Left kidney (tissue), 2 donors: ENCODE data around the gene BMP3. TPM values are rescaled to one million over a fixed set of nuclear protein-coding genes. Genes with fewer than 3 reads are reported as not detected.

Experiments used
- DNase-seq: peaks from one replicate; pipeline ENCODE4 v3.0.0-alpha.2; 2013
- polyA plus RNA-seq: library from polyadenylated mRNA; unstranded; fragments of 120-200 nt; gene quantifications from one replicate; pipeline ENCODE4 v1.2.1, GENCODE V29; 2013; ENCODE audit not compliant: insufficient read length

BMP3 gene
- polyA plus RNA-seq, 1 donor, result 18.7 TPM

DNA sequence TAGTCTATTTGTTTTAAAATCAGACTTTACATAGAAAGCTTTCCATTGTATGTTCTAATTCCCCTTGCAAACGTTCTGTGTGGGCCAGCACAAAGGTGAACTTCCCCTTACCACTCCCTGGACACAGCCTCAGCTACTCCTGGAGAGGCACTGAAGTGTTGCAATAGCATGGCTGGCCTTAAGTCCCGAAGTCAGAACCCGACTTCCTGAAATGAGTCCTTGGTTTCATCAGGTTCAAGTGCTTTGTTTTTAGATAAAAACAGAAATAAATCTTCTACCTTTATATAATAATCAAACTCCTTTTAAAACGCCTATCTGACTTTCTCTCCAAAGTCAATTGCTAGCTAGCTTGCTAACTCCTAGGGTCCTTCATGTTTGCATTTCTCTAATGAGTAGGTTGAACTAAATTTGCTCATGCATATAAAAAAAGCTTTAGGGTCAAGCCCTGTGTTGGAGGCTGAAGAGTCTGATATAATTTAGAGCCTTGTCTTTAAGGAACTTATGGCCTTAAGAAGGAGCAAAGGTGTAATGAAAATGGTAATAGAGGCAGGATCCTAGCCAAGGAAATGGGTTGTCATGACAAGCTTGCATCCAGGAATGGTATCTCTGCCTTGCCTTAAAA is 9.0 kb downstream of the BMP3 start:
- DNase-seq, result no peak

DNA sequence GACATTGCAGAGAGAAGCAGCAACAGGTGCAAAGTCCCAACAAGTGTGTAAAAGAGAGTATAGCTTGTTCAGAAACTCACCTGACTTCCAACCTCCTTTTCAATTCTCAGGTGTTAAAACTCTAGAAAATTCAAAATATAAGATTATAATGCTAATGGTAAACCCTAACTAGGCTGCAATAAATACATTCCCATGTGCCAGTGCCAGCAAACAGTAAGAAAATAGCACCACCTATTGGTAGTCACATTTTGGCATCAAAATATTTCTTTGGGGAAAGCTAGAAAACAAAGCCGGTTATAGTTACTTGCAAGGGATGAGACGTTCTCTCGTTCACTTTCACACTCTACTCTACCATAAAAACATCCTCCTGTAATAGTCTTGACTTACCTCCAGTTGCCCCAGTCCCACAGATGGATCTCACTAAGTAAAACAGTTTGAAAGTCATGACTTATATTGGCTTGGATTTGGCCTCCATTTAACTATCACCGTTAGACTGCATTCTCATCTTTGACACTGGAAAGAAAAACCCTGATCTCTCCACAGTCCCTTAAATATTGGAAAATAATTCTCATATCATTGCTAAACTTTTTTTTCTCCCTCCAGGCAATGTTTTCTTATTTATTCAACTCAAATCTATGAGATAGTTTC is 9.6 kb downstream of the BMP3 start:
- DNase-seq, result no peak

DNA sequence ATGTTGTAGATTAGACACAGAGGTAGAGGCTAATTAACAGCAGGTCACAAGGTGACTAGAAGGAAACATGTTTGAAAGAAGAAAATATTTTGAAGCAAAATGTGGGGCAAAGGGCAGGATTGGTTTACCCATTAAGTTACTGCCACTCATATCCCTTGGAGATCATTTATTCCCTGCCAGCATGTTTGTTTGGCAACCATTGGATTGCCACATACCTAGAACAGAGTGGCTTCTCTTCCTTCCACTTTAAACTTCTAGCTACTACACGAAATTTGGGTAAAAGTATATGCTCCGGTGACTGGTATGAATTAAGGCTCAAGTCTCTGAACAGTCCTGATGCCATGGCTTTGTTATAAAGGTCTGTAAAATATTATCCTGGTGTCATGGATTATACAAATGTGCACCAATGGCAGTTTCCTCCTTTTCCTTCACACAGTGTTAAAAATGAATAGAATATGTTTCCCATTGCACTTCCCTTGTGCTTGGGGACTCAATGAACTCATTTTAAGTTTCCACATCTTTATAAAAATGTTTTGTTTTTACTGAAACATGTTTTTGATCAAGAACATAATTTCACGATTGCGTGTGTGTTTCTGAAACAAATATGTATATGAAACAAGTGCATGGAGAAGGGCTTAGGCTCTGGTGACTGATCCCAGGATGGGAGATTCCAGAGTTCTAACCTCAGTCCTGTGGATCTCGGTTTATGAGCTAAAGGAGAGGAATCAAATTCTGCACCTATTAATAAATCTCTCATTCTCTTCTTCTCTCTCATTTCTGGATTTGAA is 12.3 kb downstream of the BMP3 start:
- DNase-seq, result no peak

DNA sequence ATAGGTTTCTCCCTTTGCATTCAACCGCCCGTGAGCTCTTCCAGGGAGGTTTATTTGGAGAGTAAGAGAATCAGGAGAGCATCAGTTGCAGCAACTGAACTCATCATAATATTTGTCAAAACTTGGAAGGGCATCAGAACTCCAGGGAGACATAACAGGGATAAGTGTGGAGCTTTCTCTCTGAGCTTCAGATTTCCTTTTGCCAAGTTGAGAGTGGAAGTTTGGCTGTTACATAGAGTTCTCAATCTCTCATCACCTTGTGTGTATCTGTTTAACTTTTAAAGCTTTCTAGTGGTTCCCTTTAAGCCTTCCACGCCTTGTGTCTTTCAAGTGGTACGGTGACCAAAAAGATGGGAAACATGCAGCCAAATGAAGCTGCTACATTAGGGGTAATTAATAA is 18.8 kb downstream of the BMP3 start:
- no peak for DNase-seq

DNA sequence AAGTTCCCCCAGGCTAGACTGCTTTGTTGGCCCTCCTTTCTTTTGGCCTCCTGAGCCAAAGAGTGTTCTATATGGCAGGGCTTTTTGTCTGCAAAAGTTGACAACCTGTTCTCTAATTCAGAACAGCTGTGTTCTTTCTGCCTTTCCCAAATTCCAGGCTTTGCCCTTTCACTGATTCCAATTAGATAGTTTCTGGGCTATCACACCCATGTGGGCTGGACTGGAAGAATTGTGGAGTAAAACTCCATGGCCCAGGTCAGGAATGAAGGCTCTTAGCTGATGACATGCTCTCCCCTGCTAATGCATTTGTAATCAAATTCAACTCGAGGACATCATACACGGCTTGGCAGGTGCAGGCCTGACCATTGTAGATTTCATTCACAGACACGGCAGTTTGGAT is 19.4 kb downstream of the BMP3 start:
- DNase-seq, result no peak

DNA sequence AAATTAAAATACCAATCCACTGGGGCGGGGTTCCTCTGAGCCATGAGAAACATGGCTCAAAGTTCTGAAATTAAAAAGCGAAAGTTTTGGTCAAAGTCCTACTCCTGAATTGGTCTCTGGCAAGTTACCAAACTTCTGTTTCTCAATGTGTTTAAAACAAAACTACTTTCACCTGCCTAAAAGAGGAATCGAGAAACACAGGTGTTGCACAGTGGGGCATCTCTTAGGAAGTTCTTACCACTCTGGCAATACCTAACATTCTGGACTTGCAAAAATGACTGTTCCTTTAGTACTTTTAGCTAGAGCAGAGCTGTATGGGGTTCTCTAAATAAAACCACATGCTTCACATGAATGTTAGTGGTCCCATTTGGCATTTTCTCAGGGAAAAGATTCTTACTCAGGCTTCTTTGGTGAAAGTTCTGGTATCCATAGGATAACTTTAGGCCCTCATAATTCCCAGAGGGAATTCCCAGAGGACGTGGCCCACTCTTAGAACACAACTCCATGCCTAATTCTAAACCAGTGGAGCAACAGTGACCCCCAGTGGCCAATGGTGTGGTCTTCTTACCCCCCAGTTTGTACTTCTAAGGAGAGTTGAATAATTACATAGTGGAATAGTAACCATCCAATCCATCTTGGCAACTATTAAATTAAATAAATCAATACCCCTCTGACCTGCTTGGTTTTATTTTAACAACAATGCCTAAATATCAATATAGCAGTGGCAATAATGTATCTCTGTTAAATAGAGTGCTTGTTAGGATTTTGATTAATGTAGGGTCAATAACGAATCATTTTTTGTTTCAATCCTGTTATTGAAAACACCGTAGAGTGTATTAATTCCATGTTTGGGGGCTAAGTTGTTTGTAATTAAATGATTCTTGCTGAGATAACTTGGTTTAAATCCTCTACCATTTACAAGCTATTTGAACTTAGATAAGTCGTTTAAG is 21.9 kb downstream of the BMP3 start:
- DNase-seq, result peak; percentile 78

DNA sequence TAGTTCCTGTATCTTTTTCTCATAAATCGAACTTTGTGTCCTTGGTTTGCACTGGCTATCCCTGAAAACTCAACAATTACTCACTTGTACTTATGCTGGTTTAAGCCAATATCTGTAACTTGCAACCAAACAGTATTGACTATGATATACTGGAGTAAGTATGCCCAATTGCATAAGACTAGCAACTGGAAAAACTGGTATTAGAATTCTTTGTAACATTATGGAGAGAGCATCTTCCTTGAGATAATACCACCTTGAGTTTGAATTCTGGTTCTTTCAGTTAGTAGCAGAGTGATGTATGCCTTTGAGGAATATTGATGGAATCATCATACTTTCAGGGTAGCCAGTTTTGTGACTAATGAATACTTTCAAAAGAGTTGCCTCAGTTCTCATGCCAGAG is 28.1 kb downstream of the BMP3 start:
- no peak for DNase-seq

DNA sequence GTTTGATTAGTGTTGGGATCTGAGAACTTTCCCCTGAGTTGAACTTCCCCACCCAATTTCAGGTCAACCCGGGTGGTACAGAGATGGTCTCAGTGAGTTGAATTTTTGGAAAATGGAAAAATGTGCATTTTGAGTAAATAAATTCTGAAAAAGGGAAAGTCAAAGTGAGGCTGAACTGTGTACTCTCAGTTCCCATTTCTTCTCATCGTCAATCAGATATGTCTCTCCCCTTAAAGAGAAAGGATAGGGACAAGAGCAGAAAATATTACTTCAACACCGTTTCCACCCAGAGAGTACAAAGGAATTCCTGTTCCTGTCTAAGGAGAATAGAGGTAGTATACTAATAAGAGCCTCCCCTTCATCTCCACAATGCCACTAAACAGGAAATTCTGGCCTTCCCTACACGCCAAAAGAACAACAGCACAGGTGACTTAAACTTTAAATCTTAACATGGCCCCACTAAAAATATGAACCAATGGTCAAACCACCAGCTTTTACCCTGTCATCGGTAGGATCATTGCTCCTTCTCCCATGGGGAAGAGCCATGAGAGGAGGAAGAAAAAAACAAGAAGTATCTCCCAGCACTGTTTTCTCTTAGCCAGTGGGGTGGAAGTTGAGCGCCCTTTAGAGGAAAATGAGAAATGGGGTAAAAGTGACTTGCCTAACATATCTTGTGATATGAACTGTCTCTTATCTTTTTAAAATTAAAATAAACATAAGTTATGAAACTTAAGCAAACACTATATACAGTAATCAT is 30.3 kb downstream of the BMP3 start:
- no peak for DNase-seq

DNA sequence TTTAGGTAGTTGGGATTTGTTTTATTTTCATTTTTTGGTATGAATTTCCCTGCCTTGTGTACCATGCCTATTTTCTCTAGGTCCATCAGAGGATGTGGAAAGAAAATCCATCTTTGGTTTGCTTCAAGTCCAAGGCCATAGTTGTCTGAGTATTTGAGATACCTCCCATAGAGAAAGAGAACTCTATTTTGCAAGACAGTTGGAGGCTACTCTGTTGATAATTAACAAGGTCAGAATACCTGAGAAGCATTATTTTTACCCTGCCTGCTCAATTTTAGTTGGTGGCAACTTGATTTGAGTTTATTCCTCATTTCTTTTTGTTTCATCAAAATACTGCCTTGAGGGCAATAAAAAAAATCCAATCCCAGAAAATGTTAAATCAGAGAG is 30.8 kb downstream of the BMP3 start:
- no peak for DNase-seq

DNA sequence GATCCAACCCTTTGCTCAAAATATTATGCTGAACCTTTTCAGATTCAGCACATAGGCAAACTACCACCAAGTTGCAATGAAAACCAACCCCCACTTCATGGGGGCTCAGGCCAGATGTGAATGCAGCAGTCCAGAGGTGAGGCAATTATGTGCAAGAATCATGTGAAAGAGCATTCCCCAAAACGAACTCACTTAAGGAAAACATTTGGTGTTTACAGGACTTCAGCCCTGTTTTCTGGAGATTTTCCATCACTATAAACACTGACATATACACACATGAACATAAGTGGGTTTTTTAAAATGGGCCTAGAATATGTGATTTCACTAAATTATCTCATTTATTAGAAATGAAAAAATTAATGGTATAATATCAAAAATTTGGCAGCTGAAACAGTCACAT is 31.5 kb downstream of the BMP3 start:
- no peak for DNase-seq

DNA sequence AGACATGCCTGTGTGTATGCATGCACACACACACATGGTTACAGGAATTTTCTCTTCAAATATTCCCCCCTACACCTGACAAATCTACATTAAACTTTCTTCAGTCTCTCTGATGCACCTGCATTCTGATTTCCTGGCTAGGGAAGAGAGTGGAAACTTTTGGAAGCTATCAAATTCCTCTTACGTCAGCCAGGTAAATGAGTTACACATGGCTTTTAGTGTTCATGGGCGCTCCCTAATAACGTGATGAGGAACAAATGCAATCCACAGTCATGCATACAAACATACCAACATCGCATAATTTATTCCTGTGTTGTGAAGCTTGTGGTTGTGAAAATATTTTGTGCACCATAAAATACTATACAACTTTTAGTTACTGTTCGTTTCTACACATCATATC is 34.9 kb downstream of the BMP3 start:
- no peak for DNase-seq

DNA sequence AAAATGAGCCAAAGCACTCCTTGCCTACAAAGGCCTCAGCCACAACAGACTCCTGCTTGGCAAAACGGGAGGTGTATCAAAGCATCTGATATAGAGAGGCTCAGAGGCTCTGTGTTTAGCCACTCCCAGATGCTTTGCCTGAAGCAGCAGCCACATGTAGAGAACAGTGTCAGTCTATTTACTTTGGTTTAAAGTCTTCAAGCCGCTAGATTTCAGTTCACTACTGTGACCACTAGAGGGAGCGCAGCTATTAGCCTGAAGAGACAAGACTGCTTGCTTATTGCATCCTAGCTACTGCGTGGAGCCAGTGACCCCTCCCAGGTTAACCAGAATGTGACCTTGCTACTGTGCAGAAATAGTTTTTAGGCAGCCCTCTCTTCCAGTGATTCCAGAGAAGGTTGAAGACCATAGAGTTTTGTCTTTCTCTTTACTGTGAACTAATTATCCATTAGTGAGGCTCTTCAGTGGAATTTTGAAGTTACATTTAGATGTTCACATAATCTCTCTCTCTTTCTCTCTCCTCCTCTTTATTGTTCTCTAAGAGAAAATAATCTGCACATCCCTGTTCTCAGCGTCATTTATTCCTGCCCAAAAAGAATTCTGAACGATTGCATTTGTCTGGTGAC is 39.3 kb downstream of the BMP3 start:
- DNase-seq, result peak; percentile 90

DNA sequence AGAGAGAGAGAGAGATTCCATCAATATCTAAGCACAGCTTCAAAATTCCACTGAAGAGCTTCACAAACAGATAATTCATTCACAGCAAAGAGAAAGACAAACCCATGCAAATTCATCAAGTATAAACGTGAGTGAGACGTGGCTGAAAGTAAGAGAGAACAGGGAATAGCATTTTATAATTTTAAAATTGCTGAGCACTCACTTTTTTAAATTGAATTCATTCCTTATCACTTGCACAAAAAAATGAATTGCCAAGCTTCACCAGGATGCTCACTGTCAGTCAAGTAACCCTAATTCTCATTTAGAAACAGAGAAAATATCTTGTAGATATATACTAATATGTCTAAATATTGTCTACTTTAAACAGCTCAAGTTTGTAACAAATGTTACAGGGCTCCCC is 40.5 kb downstream of the BMP3 start:
- no peak for DNase-seq

DNA sequence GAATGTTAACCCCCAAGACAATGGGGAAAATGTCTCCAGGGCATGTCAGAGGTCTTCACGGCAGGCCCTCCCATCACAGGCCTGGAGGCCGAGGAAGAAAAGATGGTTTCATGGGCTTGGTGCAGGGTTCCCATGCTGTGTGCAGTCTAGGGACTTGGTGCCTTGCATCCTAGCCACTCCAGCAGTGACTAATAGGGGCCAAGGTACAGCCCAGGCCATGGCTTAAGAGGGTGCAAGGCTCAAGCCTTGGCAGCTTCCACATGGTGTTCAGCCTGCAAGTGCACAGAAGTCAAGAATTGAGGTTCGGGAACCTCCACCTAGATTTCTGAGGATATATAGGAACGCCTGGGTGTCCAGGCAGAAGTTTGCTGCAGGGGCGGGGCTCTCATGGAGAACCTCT is 50.6 kb downstream of the BMP3 start:
- DNase-seq, result no peak

DNA sequence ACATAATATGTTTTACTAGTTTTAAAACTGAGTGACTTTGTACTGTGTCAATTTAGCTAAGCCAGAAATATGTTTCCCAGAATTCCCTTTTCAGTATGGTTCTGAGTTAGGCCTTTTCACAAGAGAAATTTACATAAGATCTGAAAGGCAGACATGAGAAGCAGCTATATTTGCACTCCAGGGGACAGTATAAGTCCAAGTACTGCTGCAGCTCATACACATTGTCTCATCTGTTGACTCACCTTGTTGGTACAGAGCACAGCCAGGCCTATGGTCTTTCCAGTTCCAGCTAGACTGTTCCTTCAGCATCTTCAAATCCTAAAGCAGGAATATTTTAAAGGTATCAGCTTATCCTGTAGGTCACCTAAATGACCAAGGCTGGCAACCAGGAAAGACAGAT is 53.5 kb downstream of the BMP3 start:
- DNase-seq, result no peak

DNA sequence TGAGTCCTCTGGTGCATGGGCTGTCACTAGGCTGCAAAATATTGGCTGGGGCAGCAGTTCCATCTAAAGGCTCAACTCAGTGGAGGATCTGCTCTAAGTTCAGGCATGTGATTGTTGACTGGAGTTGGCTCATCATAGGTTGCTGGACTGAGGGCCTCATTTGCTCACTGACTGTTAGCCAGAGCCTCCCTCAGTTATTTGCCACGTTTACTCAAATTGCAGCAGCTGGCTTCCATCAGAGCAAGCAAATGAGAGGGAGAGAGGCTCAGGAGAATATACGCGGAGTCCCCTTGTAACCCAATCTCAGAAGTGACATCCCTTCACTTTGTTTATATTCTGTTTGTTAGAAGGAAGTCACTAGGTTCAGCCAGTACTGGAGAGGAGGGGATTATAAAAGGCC is 54.1 kb downstream of the BMP3 start:
- peak; percentile 62 for DNase-seq

DNA sequence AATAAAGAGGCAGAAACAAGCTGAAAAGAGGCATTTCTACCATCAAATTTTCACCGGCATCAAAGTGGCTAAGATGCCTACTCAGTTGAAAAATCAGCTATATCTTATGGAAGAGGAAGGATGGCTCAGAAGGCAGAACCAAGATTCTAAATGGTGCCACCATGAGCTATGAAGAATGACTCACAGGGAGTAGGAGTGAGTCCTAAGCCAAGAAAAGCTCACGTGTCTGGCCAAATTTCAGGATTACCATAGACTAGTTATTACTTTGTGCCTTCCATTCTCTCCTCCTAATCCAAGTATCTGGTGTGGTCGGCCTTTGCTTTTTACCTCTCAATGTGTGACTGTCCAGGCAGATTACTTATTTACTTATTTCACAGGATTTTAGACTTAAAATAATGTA is 54.8 kb downstream of the BMP3 start:
- DNase-seq, result no peak

DNA sequence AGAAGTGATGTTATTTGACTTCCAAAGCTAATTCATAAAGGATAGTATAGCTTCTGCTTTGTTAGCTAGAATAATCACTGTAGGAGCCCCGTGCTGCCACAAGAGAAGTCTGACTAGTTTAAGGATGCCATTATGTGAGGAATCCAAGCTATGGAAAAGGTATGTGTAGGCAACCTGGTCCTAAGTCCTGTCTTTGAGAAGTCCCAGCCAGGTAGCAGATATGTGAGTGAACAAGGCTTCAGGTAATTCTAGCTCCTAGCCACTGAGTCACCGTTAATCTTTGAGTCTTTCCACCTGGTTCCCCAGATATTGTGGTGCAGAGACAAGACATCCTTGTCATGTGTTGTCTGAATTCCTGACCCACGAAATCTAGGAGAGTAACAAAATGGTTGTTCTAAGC is 55.5 kb downstream of the BMP3 start:
- no peak for DNase-seq

DNA sequence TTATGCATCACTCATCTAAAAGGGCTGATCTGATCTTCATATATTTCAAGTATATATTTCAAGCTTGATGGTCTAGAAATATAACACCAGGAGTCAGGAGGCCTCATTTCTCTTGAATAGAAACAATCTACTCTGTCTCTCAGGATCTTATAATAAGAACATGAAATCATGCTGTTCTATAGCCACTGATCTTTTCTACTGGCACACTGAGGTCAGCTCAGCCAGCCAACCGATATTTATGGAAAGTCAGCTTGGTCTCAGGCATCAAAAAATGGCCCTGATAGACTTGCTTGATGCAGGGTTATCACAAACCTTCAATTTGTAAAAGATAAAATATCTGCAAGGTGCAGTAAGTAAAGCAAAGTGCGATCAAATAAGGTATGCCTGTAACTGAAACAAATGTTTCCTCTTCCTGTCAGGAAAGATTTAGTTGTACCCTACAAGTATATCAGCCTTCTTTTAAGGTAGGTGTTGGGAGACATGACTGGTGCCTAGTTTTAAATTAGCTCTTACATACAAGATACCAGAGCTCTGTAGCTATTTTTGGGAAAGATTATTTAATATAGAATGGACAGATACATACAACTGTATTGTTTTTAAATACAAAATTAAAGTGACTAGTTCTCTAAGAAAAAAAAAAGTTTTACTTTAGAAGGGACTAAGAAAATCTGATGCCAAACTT is 63.4 kb downstream of the BMP3 start:
- no peak for DNase-seq

DNA sequence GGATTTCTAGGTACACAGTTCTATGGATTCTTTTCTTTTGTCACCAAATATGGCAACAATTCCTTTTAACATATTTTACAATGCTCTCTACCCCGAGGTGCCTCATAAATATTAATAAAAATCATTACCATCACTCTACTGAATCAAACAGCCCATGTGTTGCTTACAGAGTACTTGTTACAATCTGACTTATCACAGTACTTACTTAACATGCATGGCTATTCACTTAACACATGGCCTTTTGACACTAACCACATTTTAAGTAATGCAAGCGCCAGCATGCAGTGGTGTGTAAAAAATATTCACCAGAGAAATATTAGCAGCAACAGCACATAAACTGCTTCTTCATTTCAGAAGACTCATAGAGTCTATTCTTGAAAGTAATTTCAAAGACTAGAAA is 64.9 kb downstream of the BMP3 start:
- no peak for DNase-seq

DNA sequence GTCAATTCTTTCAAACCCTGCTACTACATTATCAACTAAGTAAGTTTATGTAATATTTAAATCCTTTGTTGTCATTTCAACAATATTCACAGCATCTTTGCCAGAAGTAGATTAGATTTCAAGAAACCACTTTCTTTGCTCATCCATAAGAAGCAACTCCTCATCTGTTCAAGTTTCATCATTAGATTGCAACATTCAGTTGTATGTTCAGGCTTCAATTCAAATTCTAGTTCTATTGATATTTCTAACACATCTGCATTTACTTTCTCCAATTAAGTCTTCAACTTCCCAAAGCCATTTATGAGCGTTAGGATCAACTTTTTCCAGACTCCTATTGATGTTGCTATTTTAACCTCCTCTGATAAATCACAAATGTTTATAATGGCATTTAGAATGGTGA is 66.1 kb downstream of the BMP3 start:
- no peak for DNase-seq
